Stimulated activated CD4-positive, alpha-beta T cell treated with anti-CD3 and anti-CD28 coated beads, Interleukin-4, amount 100 ng/mL, for 1 hour (primary cell): ENCODE data around the gene NLRP3.
"Not testable (repeated sequence)": the region's sequence is repeated elsewhere in the genome, so short reads cannot be mapped to it uniquely, and the experiment has no call there.

Source experiments
- DNase-seq: peaks from one replicate; pipeline ENCODE4 v3.0.0-alpha.2; 2020

Gene NLRP3

GRCh38 chr1:247440001-247440620 is 24.1 kb downstream of the NLRP3 start:
- DNase-seq, result no peak

- DNase-seq, result no peak
Observed at GRCh38 chr1:247441606-247442005, 25.6 kb downstream of the NLRP3 start.

GRCh38 chr1:247442164-247442563 is 26.2 kb downstream of the NLRP3 start:
- DNase-seq, result no peak

- DNase-seq, result no peak
Observed at GRCh38 chr1:247443641-247444040, 27.7 kb downstream of the NLRP3 start.

- DNase-seq, result no peak
Observed at GRCh38 chr1:247444571-247444970, 28.6 kb downstream of the NLRP3 start.

- no peak for DNase-seq
Observed at GRCh38 chr1:247445526-247446356, 29.8 kb downstream of the NLRP3 start.

- DNase-seq, result no peak
Observed at GRCh38 chr1:247447162-247447909, 31.4 kb downstream of the NLRP3 start.

- DNase-seq, result peak; percentile 44
Observed at GRCh38 chr1:247448107-247448791, 32.3 kb downstream of the NLRP3 start.

- no peak for DNase-seq
Observed at GRCh38 chr1:247451388-247452010, 35.5 kb downstream of the NLRP3 start.

GRCh38 chr1:247452447-247453039 is 36.6 kb downstream of the NLRP3 start:
- DNase-seq, result no peak

- no peak for DNase-seq
Observed at GRCh38 chr1:247453245-247453644, 37.3 kb downstream of the NLRP3 start.

- DNase-seq, result no peak
Observed at GRCh38 chr1:247453997-247454396, 38.0 kb downstream of the NLRP3 start.

GRCh38 chr1:247456021-247456420 is 40.0 kb downstream of the NLRP3 start:
- no peak for DNase-seq

GRCh38 chr1:247456914-247457639 is 41.1 kb downstream of the NLRP3 start:
- DNase-seq, result no peak

GRCh38 chr1:247459507-247459906 is 43.5 kb downstream of the NLRP3 start:
- no peak for DNase-seq

- no peak for DNase-seq
Observed at GRCh38 chr1:247465796-247466195, 49.8 kb downstream of the NLRP3 start.

GRCh38 chr1:247467129-247467528 is 51.2 kb downstream of the NLRP3 start:
- DNase-seq, result no peak

GRCh38 chr1:247468481-247469140 is 52.6 kb downstream of the NLRP3 start:
- no peak for DNase-seq

GRCh38 chr1:247469141-247469535 is 53.2 kb downstream of the NLRP3 start:
- DNase-seq, result no peak

- not testable (repeated sequence) for DNase-seq
Observed at GRCh38 chr1:247470942-247471429, 55.0 kb downstream of the NLRP3 start.
